ENCODE measurements around the gene LIME1.
A peak's percentile ranks its signal among the peaks of the same experiment; 100 is the strongest.
"Not testable (repeated sequence)": the region's sequence is repeated elsewhere in the genome, so short reads cannot be mapped to it uniquely, and the experiment has no call there.

LIME1 gene

DNA sequence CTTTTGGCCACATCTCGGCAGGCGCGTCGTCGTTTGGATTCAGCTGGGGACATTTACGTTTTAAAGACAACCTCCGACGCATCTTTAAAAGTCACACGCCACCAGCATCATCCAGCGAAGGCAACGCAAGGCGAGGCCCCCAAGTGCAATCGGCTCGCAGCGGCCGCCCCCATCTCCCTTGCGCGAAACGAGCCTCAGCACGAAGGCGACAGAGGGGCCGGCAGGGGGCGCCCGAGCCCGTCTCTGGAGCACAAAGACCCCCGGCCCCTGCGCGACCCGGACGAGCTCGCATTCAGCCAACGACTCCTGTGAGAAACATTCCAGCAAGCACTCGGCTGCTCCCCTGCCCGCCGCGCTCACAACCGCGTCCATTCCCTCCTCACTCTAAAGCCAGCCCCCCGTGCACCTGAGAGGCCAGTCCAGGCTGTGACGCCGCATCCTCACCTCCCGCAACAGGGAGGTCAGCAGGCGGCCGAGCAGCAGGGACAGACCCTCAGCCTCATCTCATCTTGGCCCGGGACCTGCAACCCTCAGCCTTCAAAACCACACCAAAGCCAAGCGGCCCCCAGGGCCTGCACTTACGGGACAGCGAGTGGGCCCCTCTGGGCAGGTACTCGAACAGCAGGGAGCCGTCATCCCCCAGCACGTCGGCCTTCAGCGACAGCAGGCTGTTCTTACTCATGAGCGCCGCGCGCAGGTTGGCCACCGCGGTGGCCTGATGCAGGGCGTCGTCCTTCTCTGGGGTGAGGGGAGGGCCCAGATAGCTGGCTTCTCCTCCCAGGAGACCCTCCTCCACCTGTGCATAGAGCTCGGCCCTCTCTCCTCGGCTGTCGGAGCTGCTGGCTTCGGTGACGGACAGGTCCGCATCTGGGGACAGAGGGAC is 38.9 kb downstream of the LIME1 start:
- DNase-seq, result no peak

- not testable (repeated sequence) for DNase-seq
These were observed 40.4 kb downstream of the LIME1 start for GRCh38 chr20:63776875-63777274.

GRCh38 chr20:63777614-63778013 is 41.1 kb downstream of the LIME1 start:
- no peak for DNase-seq

DNA sequence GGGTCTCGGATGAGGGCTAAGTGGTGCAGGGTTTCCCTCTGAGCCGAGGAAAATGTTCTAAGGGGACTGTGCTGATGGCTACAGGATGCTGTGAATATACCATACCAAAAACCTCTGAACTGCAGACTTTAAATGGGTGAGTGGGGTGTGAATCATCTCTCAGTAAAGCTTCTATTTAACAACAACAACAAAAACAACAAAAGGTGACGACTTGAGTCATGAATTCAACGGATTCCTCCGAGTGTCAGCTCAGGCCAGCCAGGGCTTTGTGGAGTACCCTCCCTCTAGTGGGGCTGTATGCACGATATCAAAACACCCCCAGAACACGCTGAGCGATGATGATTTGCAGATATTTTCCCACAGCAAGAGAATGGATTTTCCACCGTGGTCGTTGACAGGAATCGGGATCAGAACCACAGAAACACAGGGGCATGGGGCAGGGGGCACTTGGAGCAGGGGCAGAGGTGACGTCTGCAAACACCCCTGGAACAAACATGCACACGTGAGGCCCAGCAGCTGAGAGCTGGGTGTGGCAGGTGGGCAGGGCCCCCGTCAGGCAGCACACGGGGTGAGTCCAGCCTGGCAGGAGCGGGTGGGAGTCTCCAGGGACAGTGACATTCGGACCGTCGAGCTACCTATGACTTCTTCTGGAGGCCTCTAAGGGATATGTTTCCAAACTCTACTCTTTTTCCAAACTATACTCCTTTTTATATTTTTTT is 41.7 kb downstream of the LIME1 start:
- no peak for DNase-seq

- DNase-seq, result no peak
These were observed 42.4 kb downstream of the LIME1 start for GRCh38 chr20:63778857-63779256.

- DNase-seq, result no peak
These were observed 44.7 kb downstream of the LIME1 start for GRCh38 chr20:63781181-63781580.

- DNase-seq, result no peak
These were observed 45.6 kb downstream of the LIME1 start for GRCh38 chr20:63782051-63782471.

DNA sequence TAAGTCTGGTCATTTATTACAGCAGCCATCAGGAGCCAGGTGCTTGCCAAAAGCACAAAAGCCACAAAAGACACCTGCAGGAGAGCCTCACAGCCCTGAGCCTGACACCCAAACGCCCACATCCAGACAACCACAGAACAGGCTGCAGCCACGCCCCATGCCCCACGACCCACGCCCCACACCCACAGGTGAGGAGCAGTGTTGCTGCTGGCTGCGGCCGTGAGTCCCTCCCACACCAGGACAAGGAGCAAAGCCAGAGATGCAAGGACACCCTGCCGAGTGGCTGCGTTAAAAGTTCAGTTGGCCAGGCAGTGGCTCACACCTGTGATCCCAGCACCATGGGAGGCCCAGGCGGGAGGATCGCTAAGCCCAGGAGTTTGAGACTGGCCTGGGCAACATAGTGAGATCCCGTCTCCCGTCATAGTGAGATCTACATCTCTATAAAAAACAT is 46.1 kb downstream of the LIME1 start:
- no peak for DNase-seq

GRCh38 chr20:63783970-63784369 is 47.5 kb downstream of the LIME1 start:
- DNase-seq, result no peak

DNA sequence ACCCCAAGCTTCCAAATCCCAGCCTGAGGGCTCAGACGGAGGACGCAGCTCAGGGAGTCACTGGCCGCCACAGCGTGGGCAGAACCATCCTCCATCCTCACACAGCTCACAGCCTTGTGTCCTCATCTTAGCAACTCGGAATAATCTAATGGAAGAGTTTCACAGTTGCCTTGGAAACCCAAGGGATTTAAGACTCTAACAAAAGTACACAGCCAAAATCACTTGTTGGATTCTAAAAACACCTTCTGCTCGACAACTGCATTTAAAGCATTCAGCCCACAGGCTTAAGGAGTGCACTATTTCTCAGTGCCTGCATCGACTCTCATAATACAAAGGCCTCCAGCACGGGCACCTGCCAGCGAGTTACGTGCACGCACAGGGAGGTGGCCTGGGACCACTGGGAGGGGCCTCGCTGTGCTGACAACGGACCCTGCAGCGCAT is 49.2 kb downstream of the LIME1 start:
- DNase-seq, result peak; percentile 58 to 65

DNA sequence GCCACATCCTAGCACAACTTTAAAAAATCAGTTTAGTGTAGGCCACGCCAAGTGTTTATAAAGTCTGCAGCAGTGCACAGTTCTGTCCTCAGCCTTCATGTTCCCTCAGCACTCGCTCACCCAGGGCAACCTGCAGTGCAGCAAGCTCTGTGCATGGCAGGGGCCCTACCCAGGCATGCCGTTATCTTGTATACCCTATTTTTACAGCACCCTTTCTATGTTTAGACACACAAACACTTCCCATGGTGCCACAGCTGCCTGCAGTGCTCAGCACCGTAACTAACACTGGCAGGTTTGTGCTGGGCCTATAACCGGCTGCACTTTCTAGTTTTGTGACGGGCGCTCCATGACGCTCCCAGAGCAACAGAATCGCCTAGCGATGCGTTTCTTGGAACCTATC is 50.8 kb downstream of the LIME1 start:
- no peak for DNase-seq

- DNase-seq, result no peak
These were observed 51.3 kb downstream of the LIME1 start for GRCh38 chr20:63787749-63788148.

All from SHP77 (cell line).